Activated CD8-positive, alpha-beta memory T cell treated with anti-CD3 and anti-CD28 coated beads, Interleukin-2, amount 50 U/mL, for 1 hour (primary cell): Measurements from ENCODE around the gene TAPBPL.
"Not testable (repeated sequence)": the region's sequence is repeated elsewhere in the genome, so short reads cannot be mapped to it uniquely, and the experiment has no call there.

ENCODE experiments used
- DNase-seq: peaks from one replicate; pipeline ENCODE4 v3.0.0-alpha.2; 2020; ENCODE audit errors: extremely low read depth

Gene TAPBPL

GRCh38 chr12:6462234-6462995 lies 10.6 kb downstream of the TAPBPL start:
- DNase-seq = no peak

- DNase-seq = no peak
Observed at GRCh38 chr12:6463216-6463615, 11.4 kb downstream of the TAPBPL start.

GRCh38 chr12:6463858-6464257 lies 12.0 kb downstream of the TAPBPL start:
- no peak for DNase-seq

- DNase-seq = no peak
Observed at GRCh38 chr12:6464531-6464930, 12.7 kb downstream of the TAPBPL start.

GRCh38 chr12:6465467-6466183 lies 13.8 kb downstream of the TAPBPL start:
- no peak for DNase-seq

- DNase-seq = no peak
Observed at GRCh38 chr12:6466184-6466573, 14.3 kb downstream of the TAPBPL start.

- DNase-seq = not testable (repeated sequence)
Observed at GRCh38 chr12:6466751-6467150, 14.9 kb downstream of the TAPBPL start.

- not testable (repeated sequence) for DNase-seq
Observed at GRCh38 chr12:6467571-6468282, 15.9 kb downstream of the TAPBPL start.

GRCh38 chr12:6468283-6468575 lies 16.4 kb downstream of the TAPBPL start:
- DNase-seq = no peak

- no peak for DNase-seq
Observed at GRCh38 chr12:6469092-6469491, 17.2 kb downstream of the TAPBPL start.

- no peak for DNase-seq
Observed at GRCh38 chr12:6469609-6470374, 17.9 kb downstream of the TAPBPL start.

GRCh38 chr12:6470375-6471163 lies 18.7 kb downstream of the TAPBPL start, which contains the start of gene VAMP1:
TSS of gene VAMP1 (minus strand) at chr12:6470677. CDS start at chr12:6470531, 146 bp downstream.
- peak; percentile 97 for DNase-seq

- DNase-seq = no peak
Observed at GRCh38 chr12:6471989-6472360, 20.1 kb downstream of the TAPBPL start.

- DNase-seq = no peak
Observed at GRCh38 chr12:6472491-6472890, 20.6 kb downstream of the TAPBPL start.

- not testable (repeated sequence) for DNase-seq
Observed at GRCh38 chr12:6475233-6475975, 23.6 kb downstream of the TAPBPL start.

GRCh38 chr12:6476489-6476888 lies 24.6 kb downstream of the TAPBPL start:
- no peak for DNase-seq

- DNase-seq = not testable (repeated sequence)
Observed at GRCh38 chr12:6477601-6478377, 25.9 kb downstream of the TAPBPL start.

- no peak for DNase-seq
Observed at GRCh38 chr12:6478416-6478815, 26.6 kb downstream of the TAPBPL start.

GRCh38 chr12:6488240-6488639 lies 36.4 kb downstream of the TAPBPL start:
- no peak for DNase-seq

- no peak for DNase-seq
Observed at GRCh38 chr12:6489449-6489848, 37.6 kb downstream of the TAPBPL start.
